ENCODE results near the gene C19orf73. TPM values are rescaled to one million over a fixed set of nuclear protein-coding genes. Genes with fewer than 3 reads are reported as not detected.
A peak's percentile ranks its signal among the peaks of the same experiment; 100 is the strongest.

Gene C19orf73
- total RNA-seq, 1 experiment from 2014 or later, result 2.2 TPM

DNA sequence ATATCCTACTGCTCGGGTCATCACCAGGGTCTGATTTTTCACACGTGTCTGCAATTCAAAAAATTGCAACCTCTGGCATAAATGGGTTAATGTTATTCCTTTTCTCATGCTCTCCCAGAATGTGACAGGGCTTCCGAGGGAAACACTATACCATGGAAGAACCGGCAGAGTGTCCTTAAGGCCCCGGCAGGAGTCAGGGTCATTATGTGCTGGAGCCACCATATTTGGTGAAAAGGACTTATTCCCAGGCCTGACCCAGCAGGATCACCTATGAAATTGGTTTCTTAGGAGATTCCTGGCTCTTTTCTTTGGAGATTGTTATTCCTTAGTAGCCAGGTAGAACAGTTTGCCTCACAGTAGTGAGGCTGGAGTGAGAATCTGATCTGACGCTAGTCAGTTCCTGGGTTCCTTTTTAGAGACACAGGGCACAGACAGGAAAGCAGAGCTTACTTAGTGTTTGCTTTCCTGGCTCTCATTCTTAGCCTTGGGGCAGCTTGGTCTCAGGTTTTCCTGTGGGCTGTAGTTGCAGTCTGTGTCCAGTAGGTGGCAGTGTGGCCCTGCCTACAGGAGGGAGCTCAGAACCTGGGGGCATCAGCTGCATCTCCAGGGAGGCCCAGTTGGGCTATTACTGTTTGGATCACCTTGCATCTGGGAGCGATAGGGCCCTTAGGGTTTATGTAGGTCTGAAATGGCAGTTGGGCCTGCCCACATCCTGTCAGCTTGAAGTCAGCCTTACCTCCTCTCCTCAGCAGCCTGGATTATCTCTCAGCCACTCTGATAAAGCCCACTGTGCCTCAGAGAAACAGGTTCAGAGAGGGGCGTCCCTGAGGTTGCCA lies 21.3 kb downstream of the C19orf73 start:
- BruUV-seq (replicated peaks), result no TSS peak
- Histone ChIP-seq H3K27ac (ENCODE audit: low read depth, low read length) (0 out of 2 replicates have a peak overlapping the region, but pooled peaks have one; percentile 8), H3K9me2 (ENCODE audit: insufficient read depth) (no peaks in the 10 kb centered on the region), H3K9me3 (ENCODE audit: control insufficient read depth in 1 of 2, insufficient read depth in 1 of 2, low read depth in 1 of 2, low read length in 2 of 2) (no peaks in the 10 kb centered on the region), H2AFZ (ENCODE audit: low read depth, low read length, poor library complexity, severe bottlenecking) (no peak overlapping the region), H3K27me3 (ENCODE audit: insufficient read depth, low read length) (no peaks in the 10 kb centered on the region), H3K79me2 (ENCODE audit: insufficient read depth, low read length) (peaks cover 93% of the 10 kb centered on the region), H3K36me3 (ENCODE audit: control insufficient read depth in 1 of 2, insufficient read depth in 2 of 2, low read length in 2 of 2) (peaks cover 58 to 80% of the 10 kb centered on the region in 2 experiments), H3K4me1 (ENCODE audit: control insufficient read depth in 1 of 2, insufficient read depth in 2 of 2, low read length in 2 of 2) (peaks cover 0 to 3% of the 10 kb centered on the region in 2 experiments; a peak in 2 of 4 replicates), H3K9ac (ENCODE audit: low read length) (no peak overlapping the region), H3K4me3 (replicated peaks in 1 of 2; ENCODE audit: low read depth in 1 of 2, low read length in 2 of 2) (no peak overlapping the region), H4K20me1 (ENCODE audit: insufficient read depth) (peaks cover 31% of the 10 kb centered on the region; the same call in 1 of the 2 replicates), H3K4me2 (ENCODE audit: low read length) (no peak overlapping the region)
- ChIA-PET RAD21 (ENCODE audit: low non-redundant PET in 1 of 2, low total read pairs in 2 of 2, uncharacterized antibody in 2 of 2, unreplicated experiment in 2 of 2) (interaction anchor here (0.6 to 1.1 kb wide), 10 partner anchors 17 to 111 kb away, joined by 3 to 6 read pairs (median 3); partner anchors contain the start of gene LIN7B (in 1 of the 2)), CTCF (interaction anchor here (0.6 to 2.3 kb wide), 31 partner anchors 8 to 354 kb away, joined by 3 to 41 read pairs (median 5); partner anchors contain the start of genes CGB7, GYS1, LIN7B and PIH1D1), POLR2A (interaction anchor here (0.7 to 1.5 kb wide), 4 partner anchors 9 to 104 kb away, joined by 3 to 5 read pairs (median 4); partner anchors contain the start of genes GYS1 and RUVBL2)
- ATAC-seq (peak; percentile 82), DNase-seq (ENCODE audit: low read depth, low spot score) (peak; percentile 50)
- intact Hi-C loops (cut with micrococcal nuclease), result loop anchor here (1.0 to 2.0 kb wide), 3 partner anchors 52 to 127 kb away; no protein-coding TSS in a partner anchor
- TF ChIP-seq REST (IDR thresholded peaks at IDR 0.05; ENCODE audit: low read depth), result no peak
- TF ChIP-seq, protein P1, sequence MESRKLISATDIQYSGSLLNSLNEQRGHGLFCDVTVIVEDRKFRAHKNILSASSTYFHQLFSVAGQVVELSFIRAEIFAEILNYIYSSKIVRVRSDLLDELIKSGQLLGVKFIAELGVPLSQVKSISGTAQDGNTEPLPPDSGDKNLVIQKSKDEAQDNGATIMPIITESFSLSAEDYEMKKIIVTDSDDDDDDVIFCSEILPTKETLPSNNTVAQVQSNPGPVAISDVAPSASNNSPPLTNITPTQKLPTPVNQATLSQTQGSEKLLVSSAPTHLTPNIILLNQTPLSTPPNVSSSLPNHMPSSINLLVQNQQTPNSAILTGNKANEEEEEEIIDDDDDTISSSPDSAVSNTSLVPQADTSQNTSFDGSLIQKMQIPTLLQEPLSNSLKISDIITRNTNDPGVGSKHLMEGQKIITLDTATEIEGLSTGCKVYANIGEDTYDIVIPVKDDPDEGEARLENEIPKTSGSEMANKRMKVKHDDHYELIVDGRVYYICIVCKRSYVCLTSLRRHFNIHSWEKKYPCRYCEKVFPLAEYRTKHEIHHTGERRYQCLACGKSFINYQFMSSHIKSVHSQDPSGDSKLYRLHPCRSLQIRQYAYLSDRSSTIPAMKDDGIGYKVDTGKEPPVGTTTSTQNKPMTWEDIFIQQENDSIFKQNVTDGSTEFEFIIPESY (IDR thresholded peaks at IDR 0.05; ENCODE audit: extremely low read depth, insufficient replicate concordance, low read length), result no peak
- TF ChIP-seq CTCF (IDR thresholded peaks at IDR 0.05 in 2 of 3, conservative IDR thresholded peaks at IDR 0.05 in 1 of 3; ENCODE audit: borderline replicate concordance in 1 of 3, insufficient read depth in 1 of 3, low read depth in 2 of 3, low read length in 2 of 3), result peak; percentile 81 to 100 (median 100)
- no peak for TF ChIP-seq MAX (IDR thresholded peaks at IDR 0.05)
- TF ChIP-seq CBX3 (IDR thresholded peaks at IDR 0.05; ENCODE audit: low read depth), result no peak
- no peak for TF ChIP-seq JUND (IDR thresholded peaks at IDR 0.05)
- no peak for TF ChIP-seq POLR2AphosphoS5 (IDR thresholded peaks at IDR 0.05; ENCODE audit: low read depth, low read length)
- TF ChIP-seq RAD21 (IDR thresholded peaks at IDR 0.05; ENCODE audit: low read depth), result peak; percentile 87
